Measurements from ENCODE around the gene PDE6B.
"Not testable (repeated sequence)": the region's sequence is repeated elsewhere in the genome, so short reads cannot be mapped to it uniquely, and the experiment has no call there.

The PDE6B gene

DNA sequence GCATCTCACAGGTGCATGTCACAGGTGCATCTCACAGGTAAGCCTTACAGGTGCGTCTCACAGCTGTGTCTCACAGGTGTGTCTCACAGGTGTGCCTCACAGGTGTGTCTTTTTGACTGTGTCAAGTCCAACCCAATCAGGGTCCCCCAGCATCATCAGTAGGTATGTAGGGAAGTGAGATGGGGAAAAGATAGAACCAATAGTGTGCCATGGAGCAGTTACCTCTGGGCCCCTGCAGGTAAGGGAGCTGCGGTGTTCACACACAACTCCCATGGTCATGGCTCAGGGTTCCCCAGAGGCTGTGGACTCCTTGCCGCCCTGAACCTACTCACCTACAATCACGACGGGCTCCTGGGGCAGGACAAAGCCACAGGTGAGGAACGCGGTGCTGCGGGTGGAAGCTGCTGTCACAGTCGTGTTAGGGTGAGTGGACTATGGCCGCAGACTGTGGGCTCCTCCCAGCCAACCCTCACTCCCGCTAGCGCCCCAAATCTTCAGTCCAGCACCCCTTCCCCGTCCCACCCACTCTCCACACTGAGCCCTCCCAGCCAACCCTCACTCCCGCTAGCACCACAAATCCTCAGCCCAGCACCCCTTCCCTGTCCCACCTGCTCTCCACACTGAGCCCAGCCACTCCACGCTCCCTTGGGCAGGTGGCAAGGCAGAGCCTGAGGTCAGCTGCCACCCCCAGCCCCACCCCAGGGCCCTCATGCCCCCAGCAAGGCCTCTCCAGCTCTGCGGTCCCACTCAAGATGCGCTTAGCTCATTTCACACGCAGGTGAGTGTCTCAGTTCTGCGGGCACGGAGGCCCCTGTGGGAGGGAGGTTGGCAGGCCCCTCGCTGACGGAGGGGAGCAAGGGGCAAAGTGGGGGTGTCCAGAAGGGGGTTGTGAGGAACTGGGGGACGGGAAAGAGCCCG is 2.1 kb upstream of the PDE6B start:
- no peak for DNase-seq

- no peak for DNase-seq
Measured at GRCh38 chr4:623914-624566, 1.3 kb upstream of the PDE6B start.

- no peak for DNase-seq
Measured at GRCh38 chr4:625631-626161, 323 bp downstream of the PDE6B start.

DNA sequence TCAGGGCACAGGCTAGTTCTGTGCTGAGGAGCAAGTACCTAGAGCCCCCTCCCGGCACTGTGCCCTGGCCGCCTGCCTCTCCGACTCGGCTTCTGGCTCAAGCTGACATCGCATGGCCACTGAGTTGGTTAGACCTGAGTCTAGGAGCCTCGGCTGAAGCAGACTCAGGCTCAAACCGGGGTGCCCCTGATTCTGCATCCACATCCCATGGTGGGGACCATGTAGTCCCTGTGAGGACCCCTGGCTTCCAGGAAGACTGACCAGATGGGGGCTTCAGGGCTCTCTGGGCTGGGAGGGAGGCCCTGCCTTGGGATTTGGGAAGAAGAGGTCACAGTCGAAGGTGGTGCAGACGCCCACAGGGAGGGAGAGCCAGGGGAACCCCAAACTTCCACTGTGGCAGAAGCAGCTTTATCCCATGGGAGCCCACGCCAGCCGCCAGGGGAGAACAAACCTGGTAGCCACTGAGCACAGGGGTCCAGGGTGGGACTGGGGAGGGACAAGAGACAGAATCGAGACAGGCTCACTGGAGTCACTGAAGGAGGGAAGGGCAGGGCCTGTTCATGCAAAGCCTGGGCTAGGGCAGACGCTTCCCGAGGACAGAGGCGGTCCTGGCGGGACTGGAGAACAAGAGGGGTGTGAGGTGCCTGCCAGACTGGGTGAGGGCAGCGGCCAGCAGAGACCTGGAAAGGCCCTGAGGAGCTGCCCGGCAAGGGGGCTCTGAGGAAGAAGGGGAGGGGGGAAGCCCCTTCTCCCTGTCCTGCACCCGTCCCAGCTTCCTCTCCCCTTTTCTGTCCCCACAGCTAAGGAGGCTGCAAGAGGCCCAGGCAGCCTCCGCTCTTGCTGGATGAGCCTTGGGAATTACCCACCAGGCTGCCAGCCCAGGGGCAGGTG is 1.1 kb downstream of the PDE6B start:
- DNase-seq: no peak

- no peak for DNase-seq
Measured at GRCh38 chr4:627347-628125, 2.2 kb downstream of the PDE6B start.

DNA sequence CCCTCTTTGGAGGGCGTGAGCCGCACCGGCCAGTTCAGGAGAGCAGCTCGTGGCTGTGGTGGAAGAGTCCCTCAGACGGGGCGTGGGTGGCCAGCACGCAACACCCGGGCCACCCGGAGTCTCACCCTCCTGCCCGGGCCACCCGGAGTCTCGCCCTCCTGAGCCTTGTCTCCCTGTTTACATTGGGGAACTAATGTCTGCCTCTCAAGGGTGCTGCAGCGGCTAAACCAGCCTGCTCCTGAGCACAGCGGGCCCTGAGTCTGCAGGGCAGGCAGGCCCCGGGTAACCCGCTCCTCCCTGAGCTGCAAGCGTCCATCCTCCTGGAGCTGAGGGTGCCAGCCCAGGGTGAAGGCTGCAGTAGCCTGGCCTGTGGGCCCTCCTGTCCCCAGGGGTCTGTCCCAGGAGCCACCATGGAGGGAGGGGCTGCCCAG is 3.0 kb downstream of the PDE6B start:
- no peak for DNase-seq

DNA sequence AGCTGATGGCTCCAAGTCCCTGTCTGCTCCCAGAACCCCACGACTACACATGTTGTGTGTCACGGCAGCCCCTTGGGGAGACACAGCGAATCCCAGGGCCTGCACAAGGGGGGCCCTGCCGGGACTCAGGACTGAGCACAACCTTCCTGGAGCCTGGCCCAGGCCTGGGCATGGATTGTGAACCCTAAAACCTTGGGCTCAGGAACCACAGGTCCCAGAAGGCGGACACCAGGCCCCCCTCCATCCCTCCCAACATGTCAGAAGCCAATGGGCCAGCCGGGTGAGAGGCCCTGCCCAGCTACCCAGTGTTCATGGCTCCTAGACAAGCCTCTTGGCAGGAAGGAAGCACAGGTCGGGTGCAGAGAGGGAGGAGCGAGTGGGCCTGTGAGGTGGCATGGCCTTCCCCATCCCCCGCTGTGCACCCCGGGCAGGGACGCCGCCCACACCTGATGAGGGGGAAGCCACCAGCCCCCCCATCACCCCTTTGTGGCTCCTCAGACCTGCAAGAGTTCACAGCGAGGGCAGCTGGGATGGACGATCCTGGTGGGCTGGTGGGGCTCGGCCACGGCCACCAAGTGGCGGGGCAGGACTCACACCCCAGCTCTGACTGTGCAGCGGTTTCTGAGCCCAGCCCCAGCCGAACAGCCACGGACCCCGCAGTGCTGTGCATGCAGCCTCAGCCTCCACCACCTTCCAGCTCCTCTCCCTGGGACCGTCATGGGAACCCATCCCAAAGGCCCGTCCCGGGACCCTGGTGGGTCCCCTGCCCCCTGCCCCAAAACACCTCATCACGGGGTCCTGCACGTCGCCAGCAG is 3.7 kb downstream of the PDE6B start:
- no peak for DNase-seq

DNA sequence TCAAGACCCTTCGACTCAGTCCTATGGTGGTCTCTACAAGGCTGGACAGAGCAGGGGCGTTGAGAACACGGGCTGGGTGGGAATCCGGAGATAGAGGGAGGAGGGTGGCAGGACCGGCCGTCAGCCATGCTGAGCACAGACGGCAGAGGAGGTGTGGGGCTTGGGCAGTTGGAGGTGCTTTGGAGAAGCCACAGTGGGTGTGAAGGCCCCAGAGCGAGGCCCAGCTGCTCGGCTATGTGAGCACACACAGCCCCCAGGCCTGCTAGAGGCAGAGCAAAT is 4.2 kb downstream of the PDE6B start:
- no peak for DNase-seq

DNA sequence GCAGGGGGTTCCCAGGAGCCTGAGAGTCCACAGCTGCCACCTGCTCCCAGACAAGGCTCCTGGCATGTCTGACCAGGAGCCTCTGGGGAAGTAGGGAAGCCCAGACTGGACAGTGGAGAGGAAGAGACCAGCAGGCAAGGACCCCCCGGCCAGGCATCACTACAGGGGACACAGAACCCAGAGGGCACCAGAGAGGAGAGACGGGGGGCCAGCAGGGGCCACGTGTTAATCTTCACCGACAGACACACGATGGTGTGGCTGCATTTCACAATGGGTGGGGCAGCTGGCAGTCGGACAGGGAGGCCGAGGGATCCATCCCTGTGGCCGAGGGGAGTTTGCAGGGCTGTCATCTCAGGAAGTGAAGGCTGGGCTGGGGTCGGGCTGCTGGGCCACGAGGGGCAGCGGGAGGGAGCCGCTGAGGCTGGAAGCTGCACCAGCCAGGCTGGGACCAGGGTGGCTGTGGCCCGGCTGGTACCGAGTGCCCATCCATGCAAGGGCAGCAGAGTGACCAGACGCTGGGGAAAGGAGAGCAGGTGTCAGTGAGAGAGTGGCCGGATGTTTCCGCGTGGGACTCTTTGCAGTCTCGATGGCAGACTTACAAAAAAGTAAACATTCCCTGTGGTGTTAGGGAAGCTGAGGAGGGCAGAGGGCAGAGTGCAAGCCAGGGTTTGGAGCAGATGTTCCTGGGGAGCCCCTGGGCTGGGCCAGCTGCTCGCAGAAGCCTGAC is 4.7 kb downstream of the PDE6B start:
- no peak for DNase-seq

DNA sequence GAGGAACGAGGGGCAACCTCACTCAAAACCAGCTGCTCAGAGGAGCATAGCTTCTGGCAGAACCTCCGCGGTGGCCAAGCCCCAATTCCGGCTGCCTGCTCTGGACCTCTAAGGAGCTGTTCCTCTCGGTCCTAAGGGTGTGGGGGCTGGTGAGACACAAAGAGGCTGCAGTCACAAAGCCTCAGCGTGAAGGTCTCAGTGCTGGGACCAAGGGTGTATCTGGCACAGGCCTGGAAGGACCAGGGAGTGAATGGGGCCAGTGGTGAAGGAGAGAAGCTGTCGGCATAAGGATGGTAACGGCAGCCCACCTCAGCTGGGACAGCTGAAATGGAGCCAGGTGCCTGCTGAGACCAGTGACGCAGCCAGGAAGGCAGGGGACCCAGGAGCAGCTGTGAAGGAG is 5.3 kb downstream of the PDE6B start:
- DNase-seq: no peak

DNA sequence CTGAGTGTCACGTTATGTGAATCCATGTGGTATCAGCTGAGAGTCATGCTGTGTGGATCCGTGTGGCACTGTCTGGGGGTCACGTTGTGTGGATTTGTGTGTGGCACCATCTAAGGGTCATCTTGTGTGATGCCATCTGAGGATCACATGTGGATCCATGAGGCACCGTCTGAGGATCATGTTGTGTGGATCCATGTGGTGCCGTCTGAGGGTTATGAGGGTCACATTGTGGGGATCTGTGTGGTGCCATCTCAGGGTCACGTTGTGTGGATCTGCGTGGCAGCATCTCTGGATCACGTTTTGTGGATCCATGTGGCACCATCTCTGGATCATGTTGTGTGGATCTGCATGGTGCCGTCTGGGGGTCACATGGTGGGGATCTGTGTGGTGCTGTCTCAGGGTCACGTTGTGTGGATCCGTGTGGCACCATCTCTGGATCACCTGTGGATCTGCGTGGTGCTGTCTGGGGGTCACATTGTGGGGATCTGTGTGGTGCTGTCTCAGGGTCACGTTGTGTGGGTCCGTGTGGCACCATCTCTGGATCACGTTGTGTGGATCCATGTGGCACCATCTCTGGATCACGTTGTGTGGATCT is 6.9 kb downstream of the PDE6B start:
- no peak for DNase-seq

DNA sequence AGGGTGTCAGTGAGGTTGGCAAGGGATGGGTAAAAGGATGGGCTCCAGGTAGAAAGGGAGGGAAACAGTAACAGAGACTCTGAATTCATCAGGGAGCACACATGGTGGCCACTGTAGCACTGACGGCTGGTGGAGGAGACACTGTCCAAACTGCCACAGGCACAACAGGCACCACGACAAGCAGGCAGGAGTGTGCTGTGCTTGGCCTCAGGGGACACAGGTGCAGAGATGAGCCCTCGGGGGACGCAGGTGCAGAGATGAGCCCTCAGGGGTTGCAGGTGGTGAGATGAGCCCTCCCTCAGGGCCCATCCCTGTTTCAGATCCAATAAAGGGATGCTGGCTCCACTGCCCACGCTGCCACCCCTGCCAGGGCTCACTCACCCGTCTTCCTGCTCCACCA is 7.6 kb downstream of the PDE6B start:
- DNase-seq: no peak

GRCh38 chr4:633406-633805 is 8.0 kb downstream of the PDE6B start:
- DNase-seq: no peak

- no peak for DNase-seq
Measured at GRCh38 chr4:633976-634598, 8.7 kb downstream of the PDE6B start.

GRCh38 chr4:634599-634985 is 9.2 kb downstream of the PDE6B start:
- no peak for DNase-seq

- not testable (repeated sequence) for DNase-seq
Measured at GRCh38 chr4:635066-635835, 9.9 kb downstream of the PDE6B start.

DNA sequence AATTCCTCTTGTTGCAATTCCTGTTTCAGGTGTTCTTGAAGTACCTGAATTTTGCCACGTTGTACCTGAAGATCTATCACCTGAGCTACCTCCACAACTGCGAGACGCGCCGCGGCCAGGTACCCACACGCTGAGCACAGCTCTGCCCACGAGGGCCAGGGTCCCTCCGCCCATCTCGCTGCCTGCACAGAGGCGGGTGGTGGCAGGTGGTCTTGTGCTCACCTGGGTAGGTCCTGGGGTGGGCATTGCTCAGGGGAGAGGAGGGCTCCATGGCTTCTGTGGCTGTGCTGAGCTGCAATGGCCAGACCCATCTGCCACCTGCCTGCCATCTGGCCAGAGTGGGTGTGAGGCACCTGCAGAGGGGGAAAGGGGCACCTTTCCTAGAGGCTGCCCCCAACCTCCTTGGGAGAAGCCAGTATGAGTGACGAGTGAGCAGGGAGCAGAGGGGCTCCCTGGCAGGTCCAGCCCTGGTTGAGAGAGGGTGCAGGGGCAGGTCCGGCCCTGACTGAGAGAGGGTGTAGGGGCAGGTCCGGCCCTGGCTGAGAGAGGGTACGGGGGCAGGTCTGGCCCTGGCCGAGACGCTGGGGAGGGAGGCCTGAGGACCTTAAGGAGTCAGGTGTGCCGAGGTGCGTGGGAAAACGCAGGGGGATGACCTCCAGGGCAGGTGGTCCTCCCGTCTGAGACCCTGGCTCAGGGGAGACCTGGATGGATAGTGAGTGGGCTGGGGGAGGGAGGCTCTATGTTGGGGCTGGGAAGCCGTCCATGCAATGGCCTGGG is 10.7 kb downstream of the PDE6B start:
- DNase-seq: no peak

GRCh38 chr4:636628-637159 is 11.3 kb downstream of the PDE6B start:
- DNase-seq: no peak

All from NCI-H1048 (cell line).